Keratinocyte (primary cell): ENCODE data around the gene PLXNA3.

Experiments used
- CTCF ChIP-seq, 3 experiments: IDR thresholded peaks in 1 of 3; conservative IDR thresholded peaks in 1 of 3; optimal IDR thresholded peaks in 1 of 3; 2 replicates in 2 of 3; 3 replicates in 1 of 3; pipeline versions ENCODE3 to v1.5.1; 2011; ENCODE audit warnings: low read length in 3 of 3, mild to moderate bottlenecking in 3 of 3, moderate library complexity in 2 of 3, control low read depth in 1 of 3, inconsistent platforms in 1 of 3; ENCODE audit not compliant: insufficient read depth in 2 of 3; ENCODE audit errors: extremely low read depth in 1 of 3
- EZH2 ChIP-seq: IDR thresholded peaks from one replicate; pipeline ENCODE4 v1.6.1; 2012; ENCODE audit warnings: inconsistent platforms, mild to moderate bottlenecking, low read length, moderate library complexity

GRCh38 chrX:154490414-154491083, 32.5 kb downstream of the PLXNA3 start, which contains the start of gene SLC10A3:
- TF ChIP-seq CTCF (optimal IDR thresholded peaks at IDR 0.05 in 1 of 3, IDR thresholded peaks at IDR 0.05 in 1 of 3, conservative IDR thresholded peaks at IDR 0.05 in 1 of 3; ENCODE audit: extremely low read depth in 1 of 3, insufficient read depth in 2 of 3, low read length in 3 of 3) (no peak), EZH2 (no peak)
